Measurements from ENCODE around the gene UXS1. TPM values are rescaled to one million over a fixed set of nuclear protein-coding genes. Genes with fewer than 3 reads are reported as not detected.

The UXS1 gene
- total RNA-seq, 4 donors from 2014 or later, result 20.4 to 44.6 (median 32.1) TPM

DNA sequence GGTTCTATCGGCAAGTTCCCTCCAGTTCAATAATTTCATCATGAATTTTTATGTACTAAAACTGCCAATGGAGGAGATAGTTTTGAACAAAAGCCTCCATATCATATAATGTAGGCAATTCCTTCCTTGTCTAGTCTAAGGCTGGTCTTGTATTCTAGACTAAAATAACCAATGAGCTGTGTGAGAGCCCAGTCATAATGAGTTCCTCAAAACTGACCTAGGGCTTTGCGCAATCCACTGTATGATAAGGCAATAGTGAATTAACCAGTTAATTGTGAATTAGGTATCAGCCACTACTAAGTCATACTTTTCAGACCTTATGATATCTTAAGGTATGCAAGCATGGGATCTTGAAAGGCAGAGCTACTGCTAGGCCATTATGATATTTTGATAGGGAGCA is 7.6 kb upstream of the UXS1 start:
- H3K4me3 ChIP-seq, result no peak overlapping the region
- no peak for DNase-seq
- H3K27ac ChIP-seq, result no peak overlapping the region
- TF ChIP-seq, protein P1, sequence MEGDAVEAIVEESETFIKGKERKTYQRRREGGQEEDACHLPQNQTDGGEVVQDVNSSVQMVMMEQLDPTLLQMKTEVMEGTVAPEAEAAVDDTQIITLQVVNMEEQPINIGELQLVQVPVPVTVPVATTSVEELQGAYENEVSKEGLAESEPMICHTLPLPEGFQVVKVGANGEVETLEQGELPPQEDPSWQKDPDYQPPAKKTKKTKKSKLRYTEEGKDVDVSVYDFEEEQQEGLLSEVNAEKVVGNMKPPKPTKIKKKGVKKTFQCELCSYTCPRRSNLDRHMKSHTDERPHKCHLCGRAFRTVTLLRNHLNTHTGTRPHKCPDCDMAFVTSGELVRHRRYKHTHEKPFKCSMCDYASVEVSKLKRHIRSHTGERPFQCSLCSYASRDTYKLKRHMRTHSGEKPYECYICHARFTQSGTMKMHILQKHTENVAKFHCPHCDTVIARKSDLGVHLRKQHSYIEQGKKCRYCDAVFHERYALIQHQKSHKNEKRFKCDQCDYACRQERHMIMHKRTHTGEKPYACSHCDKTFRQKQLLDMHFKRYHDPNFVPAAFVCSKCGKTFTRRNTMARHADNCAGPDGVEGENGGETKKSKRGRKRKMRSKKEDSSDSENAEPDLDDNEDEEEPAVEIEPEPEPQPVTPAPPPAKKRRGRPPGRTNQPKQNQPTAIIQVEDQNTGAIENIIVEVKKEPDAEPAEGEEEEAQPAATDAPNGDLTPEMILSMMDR (IDR thresholded peaks at IDR 0.05), result no peak
- no peak for TF ChIP-seq POLR2A (IDR thresholded peaks at IDR 0.05)
- H3K36me3 ChIP-seq, result no peaks in the 10 kb centered on the region
- no peaks in the 10 kb centered on the region for H3K4me1 ChIP-seq
- H3K9me3 ChIP-seq, result no peaks in the 10 kb centered on the region
- H3K27me3 ChIP-seq, result no peaks in the 10 kb centered on the region

DNA sequence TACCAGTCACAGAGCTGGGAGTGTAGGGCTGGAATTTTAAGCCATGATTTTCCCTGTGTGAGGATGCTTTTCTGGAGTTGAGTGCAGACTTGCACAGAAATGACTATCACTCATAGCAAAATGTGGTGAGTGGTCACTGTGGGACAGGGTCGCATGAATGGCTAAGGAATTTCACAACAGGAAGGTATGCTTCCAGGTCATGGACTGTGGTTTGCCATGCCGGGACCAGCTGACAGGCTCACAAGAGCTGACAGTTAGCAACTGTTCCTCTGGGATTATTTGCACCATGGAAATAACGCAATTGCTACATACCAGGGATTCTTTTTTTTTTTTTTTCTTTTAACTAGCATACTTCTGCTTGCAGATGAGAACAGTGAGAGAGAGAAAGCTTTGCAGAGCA is 3.8 kb upstream of the UXS1 start:
- no peaks in the 10 kb centered on the region for H3K9me3 ChIP-seq
- H3K4me3 ChIP-seq, result no peak overlapping the region
- peaks cover 0 to 9% (median under 1%) of the 10 kb centered on the region in 4 donors for H3K4me1 ChIP-seq
- H3K36me3 ChIP-seq, result no peaks in the 10 kb centered on the region
- TF ChIP-seq, protein P1 (IDR thresholded peaks at IDR 0.05), result no peak
- TF ChIP-seq POLR2A (IDR thresholded peaks at IDR 0.05), result no peak
- no peak overlapping the region for H3K27ac ChIP-seq
- H3K27me3 ChIP-seq, result no peaks in the 10 kb centered on the region
- DNase-seq, result no peak

DNA sequence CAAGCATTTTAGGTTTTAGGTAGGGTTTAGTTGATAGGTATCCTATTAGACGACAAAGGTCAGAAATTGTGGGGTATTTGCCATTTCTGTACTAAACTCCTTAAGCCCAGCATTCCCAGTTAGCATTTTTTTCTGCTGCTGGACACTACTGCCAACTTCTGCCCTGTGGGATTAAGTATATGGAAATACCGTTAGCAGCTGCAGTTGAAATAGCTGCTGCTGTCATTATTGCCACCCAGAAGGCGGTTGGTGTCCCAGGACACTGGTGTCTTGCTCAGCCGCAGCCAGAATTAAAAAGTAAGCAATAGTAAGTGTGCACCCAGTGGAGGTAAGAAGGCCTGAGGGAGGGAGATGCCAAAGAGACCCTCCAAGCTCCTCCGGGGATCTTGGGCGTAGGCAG is 1.9 kb upstream of the UXS1 start:
- no peak overlapping the region for H3K4me3 ChIP-seq
- H3K9me3 ChIP-seq, result no peaks in the 10 kb centered on the region
- no peaks in the 10 kb centered on the region for H3K36me3 ChIP-seq
- H3K27ac ChIP-seq, result no peak overlapping the region
- H3K4me1 ChIP-seq, result peaks cover 0 to 16% (median 2%) of the 10 kb centered on the region in 4 donors
- no peak for DNase-seq
- H3K27me3 ChIP-seq, result no peaks in the 10 kb centered on the region
- TF ChIP-seq, protein P1 (IDR thresholded peaks at IDR 0.05), result no peak
- TF ChIP-seq POLR2A (IDR thresholded peaks at IDR 0.05), result no peak

DNA sequence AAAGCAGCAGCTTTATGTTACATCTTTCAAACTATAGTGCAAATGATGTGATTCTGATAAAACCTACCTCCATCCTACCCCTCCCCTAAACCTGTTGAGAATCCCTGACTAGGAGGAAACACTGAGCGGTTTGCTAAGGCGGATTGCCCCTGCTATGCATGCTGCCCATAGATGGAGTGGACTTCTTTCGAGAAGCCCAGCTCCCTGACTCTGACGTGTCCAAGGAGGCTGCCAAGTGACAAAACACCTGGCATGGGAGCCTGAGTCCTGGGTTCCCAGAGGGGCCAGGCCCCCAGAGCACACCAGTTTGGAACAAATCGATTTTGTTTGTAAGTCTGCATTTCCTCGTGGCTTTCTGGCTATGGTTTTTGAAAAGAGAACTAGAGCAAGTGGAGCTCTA is 1.4 kb upstream of the UXS1 start:
- Histone ChIP-seq H3K9me3 (no peaks in the 10 kb centered on the region), H3K27me3 (no peaks in the 10 kb centered on the region), H3K27ac (no peak overlapping the region), H3K36me3 (no peaks in the 10 kb centered on the region), H3K4me3 (no peak overlapping the region), H3K4me1 (peaks cover 0 to 16% (median 2%) of the 10 kb centered on the region in 4 donors)
- TF ChIP-seq, protein P1 (IDR thresholded peaks at IDR 0.05), result no peak
- no peak for TF ChIP-seq POLR2A (IDR thresholded peaks at IDR 0.05)
- no peak for DNase-seq

- H3K9me3 ChIP-seq, result no peaks in the 10 kb centered on the region
- no peak for DNase-seq
- no peaks in the 10 kb centered on the region for H3K27me3 ChIP-seq
- H3K4me1 ChIP-seq, result peaks cover 0 to 20% (median 2%) of the 10 kb centered on the region in 4 donors
- TF ChIP-seq, protein P1 (IDR thresholded peaks at IDR 0.05), result no peak
- TF ChIP-seq POLR2A (IDR thresholded peaks at IDR 0.05), result no peak
- peak overlapping the region; percentile 73 to 93 (median 84) for H3K27ac ChIP-seq
- H3K36me3 ChIP-seq, result no peaks in the 10 kb centered on the region
- H3K4me3 ChIP-seq, result peak overlapping the region; percentile 83 to 100 (median 86)
Measured at GRCh38 chr2:106193690-106193976, 468 bp downstream of the UXS1 start.
